GM18505 (cell line): ENCODE results near the gene BRF1.

ENCODE experiments used
- ATAC-seq: cut with Tn5 transposase; IDR thresholded peaks from one replicate; pipeline ENCODE4 v1.9.1; 2021; ENCODE audit not compliant: unreplicated experiment
- POLR2A ChIP-seq: IDR thresholded peaks from 4 replicates; pipeline ENCODE4 v1.6.1; 2011; ENCODE audit warnings: borderline replicate concordance; ENCODE audit not compliant: insufficient read depth, insufficient read length; ENCODE audit errors: extremely low read depth

Gene BRF1, protein sequence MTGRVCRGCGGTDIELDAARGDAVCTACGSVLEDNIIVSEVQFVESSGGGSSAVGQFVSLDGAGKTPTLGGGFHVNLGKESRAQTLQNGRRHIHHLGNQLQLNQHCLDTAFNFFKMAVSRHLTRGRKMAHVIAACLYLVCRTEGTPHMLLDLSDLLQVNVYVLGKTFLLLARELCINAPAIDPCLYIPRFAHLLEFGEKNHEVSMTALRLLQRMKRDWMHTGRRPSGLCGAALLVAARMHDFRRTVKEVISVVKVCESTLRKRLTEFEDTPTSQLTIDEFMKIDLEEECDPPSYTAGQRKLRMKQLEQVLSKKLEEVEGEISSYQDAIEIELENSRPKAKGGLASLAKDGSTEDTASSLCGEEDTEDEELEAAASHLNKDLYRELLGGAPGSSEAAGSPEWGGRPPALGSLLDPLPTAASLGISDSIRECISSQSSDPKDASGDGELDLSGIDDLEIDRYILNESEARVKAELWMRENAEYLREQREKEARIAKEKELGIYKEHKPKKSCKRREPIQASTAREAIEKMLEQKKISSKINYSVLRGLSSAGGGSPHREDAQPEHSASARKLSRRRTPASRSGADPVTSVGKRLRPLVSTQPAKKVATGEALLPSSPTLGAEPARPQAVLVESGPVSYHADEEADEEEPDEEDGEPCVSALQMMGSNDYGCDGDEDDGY

DNA sequence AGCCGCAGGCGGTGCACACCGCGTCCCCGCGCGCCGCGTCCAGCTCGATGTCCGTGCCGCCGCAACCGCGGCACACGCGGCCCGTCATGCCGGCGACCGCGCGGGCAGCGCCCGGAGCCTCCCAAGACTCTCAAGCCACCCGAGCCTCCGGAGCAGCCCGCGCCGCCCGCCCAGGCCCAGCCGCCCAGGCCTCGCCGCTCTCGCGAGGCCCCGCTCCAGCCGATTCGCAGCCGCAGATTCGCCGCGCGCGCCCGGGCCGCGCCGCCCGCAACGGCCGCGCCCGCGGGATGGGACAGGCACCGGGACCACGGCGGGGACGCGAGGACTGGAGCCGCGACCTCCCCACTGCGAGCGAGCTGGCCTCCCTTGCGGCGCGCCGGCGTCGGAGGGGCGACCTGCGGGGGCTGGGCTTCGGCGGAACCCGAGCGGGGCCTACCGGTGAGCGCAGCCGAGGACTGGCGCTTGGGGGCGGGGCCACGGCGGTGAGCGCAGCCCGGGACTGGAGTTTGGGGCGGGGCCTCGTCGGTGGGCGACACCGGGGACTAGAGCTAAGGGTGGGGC is at the start of gene BRF1:
TSS of gene BRF1 (minus strand) at position 460 of the 561 bp plus-strand sequence. CDS start at position 88, 372 bp downstream.
- ATAC-seq, result peak; percentile 82
- peak; percentile 59 for TF ChIP-seq POLR2A

DNA sequence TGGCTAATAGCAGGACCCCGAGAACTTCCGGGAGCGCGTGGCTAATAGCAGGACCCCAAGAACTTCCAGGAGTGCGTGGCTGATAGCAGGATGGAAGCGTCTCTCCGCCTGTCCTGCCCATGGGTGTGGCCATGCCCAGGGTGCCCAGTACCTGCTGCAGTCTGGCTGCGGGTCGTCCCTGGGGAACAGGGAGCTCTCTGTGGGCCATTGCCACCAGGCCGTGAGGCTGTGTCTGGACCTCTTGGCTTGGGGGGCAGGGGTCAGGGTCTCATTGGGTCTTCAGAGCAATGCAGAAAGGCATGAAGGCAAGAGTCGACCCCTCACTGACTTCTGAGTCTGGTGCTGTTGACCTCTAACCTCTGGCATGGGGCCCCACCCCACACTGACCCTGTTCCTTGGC is 49.2 kb upstream of the BRF1 start:
- TF ChIP-seq POLR2A, result no peak
- ATAC-seq, result no peak

DNA sequence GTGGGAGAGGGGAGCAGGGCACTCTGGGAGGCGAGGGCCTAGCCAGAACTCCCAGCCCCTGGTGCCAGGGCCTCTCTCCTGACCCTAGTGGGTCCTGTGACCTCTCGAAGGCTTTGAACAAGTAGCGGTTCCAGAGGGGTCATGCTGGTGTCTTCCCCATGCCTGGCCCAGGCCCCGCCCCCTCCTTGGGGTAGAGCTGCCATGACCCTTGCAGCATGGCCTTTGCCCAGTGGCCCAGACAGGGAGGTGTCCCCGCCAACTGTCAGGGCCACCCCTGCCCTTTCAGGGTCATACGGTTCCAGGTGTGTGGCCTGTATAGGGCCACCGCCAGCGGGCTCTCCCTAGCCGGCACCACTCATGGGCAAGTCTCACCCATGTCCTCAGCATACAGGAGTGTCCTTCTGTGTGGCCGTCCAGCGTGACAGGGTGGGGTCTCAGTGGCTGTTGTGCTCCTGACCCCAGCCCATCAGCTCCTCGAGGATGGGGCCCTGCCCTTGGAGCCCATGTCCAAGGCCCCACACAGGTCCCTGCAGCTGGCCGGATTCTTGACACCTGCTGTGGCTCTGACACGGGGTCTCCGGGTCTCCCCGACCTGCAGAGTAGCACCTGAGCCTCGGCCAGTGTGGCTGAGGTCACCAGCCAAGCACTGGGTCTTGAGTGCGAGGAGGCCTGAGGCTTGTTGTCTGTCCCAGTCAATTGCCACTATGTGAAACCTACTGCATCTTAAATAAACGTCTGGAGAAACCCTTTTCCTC is 48.3 kb upstream of the BRF1 start:
- ATAC-seq, result no peak
- no peak for TF ChIP-seq POLR2A

DNA sequence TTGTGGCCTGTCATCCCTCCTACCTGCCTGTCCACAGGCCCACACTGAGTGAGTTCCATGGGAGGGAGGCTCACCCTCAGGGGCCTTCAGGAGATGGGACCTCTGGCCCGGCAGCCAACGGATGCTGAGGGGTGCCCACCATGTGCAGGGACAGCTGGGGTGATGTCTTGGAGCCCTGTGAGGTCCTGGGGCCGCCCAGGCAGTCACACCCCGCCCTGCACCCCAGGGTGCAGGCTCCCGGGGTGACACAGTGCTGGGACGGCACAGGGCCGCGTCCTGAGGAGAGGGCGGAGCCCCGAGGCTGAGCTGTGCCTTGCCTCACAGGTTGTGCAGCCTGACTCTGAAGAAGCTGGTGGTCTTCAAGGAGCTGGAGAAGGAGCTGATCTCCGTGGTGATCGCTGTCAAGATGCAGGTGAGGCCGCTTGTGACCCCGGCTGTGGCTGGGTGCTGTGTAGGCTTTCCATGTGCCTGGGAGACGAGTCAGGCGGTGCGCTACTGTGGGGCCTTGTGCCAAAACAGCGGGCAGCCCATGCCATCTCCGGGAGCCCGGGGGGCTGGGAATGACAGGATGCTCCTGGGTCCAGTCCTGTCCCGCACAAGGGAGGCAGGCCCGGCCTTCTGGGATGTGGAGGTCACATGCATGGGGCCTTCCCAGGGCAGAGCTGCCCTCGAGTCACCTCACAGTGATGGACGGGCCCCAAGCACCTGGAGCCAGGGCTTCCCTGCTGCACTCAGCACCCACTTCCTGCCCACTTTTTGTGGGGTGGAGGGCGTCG is 47.6 kb upstream of the BRF1 start:
- ATAC-seq, result no peak
- TF ChIP-seq POLR2A, result no peak

DNA sequence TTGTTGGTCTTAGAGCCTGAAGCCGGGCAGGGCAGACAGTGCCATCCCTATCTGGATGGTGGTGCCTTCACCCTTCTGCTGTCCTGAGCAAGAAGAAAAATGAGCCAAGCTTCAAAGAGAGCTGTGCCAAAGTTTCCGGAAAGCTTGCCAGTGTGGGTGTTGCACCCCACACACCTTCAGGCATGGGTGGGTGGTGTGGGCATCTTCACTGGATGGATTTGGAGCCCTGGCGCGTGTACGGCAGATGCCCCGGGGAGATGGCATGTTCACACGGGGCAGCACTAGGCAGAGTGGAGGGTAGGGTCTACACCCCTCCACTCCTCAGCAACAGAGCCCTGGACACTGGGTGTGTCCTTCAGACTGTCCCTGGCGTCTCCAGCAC is 46.8 kb upstream of the BRF1 start:
- TF ChIP-seq POLR2A, result no peak
- ATAC-seq, result no peak

DNA sequence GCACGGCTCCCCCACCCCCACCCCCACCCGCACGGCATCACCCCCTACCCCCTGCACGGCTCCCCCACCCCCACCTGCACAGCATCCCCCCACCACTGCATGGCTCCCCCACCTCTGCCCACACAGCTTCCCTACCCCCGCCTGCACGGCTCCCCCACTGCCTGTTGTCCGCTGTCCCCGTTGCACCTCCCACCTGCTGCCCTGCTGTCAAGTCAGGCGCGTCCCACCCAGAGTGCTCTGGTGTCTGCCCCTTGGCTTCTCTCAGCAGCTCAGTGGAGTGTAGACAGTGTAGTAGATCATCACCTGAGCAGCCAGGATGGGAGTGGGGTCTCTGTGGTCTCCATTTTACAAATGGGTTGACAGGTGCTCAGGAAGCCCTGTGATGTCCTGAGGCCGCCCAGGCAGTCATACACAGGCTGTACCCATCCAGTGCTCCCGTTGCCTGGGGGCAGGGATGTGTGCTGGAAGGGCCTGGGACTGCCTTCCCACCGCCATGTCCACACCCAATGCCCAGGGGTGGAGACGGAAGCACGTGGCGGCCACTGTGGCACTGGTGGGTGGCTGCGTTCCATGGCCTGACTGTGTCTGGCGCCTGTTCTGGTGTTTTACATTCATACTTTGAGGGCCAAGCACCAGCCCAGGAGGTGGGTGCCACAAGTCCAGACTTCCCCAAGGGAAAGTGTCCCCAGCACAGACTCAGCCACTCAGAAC is 46.2 kb upstream of the BRF1 start:
- TF ChIP-seq POLR2A, result no peak
- no peak for ATAC-seq

DNA sequence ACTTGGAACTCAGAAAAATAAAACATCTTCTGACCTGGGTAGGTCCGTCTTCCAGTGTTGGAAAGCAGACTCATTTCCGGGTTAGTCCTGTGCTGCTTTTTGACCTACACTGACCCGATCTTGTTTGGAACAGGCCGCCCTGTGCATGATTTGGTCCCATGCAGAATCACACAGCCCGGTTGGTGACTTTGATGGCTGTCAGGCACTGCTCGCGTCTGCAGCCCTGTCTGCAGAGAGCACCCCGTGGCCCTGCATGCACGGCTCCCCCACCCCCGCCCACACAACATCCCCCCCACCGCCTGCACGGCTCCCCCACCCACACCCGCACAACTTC is 45.4 kb upstream of the BRF1 start:
- no peak for ATAC-seq
- no peak for TF ChIP-seq POLR2A

DNA sequence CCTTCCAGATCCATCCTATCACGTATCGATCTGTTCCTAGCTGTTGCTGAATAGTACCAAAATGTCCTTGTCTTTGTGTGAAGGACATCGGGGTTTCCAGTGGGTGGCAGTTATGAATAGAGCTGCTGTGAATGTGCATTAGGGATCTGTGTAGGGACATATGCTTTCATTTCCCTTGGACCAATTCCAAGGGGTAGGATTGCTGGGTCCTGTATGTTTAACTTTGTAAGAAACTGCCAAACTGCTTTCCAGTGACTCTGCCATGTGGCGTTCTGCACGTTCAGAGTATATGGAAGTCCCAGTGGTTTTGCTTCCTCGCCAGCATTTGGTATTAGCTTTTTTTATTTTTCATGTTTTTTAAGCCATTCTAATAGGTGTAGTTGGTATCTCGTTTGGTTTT is 42.4 kb upstream of the BRF1 start:
- no peak for ATAC-seq
- no peak for TF ChIP-seq POLR2A

DNA sequence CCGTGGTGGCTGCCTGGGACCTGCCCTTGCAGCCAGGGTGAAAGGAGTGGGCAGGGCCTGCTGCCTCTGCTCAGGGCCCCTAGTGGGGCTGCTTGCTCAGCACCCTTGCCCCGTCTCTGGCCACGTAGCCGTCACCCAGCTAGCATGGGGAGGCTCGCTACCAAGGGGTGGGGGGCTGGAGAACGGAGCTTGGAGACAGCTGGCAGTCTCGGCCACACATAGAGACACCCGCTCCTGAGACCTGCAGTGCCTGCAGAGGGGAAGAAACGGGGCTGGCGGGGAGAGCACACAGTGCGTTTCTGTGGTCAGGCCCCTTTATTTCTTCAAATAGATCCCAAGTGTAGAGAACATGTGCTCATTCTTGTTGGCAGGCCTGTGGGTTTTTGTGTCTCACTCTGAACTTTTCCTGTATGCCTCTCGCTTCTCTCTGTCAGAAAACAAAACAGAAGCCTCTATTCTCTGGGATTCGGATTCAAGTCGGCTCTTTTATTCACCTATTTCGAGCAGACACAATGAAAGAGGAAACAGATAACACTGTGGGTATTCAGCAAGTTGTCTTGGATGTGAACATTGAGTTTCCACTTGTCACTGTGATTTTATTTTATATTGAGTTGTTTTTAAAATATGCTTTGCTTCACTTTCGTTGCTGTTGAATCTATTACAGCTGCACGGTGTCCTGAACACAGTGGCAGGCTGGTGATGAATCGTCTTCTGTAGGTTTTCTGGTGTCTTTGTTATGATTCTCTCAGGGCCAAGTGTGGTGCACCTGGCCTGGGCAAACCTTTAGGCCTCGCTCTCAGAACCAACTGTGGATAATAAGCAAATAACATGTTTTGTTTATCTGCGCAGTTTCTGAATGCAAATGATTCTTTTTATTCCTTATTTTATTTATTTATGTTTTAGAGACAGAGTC is 40.3 kb upstream of the BRF1 start:
- ATAC-seq, result no peak
- no peak for TF ChIP-seq POLR2A

DNA sequence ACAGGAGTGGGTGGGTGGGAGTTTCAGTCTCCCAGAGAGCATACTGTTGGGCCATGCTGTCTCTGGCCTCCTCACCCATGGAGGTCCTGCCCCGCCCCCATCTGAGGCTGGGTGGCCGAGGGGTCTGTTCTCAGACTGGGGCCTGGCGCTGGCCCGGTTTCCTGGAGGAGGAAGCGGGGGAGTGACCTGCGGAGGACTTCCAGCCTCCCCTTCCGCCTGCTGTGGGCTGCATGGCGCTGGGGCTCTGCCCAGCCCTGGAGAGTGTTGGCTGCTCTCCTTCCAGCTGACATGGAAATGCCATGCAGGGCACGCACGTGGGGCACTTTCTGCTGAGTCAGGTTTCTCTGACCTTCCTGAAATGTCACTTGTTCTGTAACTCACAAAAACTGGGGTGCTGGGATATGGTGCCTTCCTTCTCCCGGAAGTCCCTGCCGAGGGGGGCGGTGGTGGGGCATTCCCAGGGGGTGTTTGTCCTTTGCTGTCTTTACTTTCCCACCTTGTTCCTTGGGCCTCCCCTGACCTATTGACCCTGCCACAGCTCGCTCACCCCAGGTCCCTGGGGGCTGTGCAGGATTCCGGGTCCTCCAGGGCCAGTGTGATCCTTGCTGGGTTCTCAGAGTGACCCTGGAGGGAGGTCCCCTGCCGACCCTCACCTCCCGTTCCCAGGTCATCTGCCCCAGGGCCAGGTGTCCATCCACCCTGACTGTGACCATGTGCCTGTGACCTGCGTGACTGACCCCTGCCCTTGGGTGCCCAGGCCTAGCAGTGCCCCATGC is 37.4 kb upstream of the BRF1 start:
- no peak for TF ChIP-seq POLR2A

DNA sequence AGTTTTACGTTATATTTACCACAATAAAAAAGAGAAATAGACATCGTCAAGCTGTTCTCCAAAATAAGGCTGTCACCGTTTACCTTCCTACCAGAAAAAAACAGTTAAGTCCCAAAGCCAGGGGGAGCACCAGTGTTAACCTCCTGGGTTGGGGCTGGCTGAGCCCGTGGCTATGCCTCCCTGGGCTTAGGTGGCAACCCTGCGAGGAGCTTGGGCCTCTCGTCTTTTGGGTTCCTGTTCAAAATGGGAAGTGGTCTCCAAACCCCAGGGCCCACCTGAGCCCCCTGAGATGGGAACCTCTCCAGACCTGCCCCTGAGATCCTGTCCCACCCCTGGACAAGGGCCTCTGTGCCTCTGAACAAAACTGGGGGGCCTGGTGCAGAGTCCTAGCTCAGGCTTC is 36.6 kb upstream of the BRF1 start:
- ATAC-seq, result no peak
- TF ChIP-seq POLR2A, result no peak

More for the DNA sequence above, 37.4 kb upstream of the BRF1 start:
- ATAC-seq, result no peak
